ENCODE measurements around the gene C16orf92.
"Not testable (repeated sequence)": the region's sequence is repeated elsewhere in the genome, so short reads cannot be mapped to it uniquely, and the experiment has no call there.

C16orf92 gene

GRCh38 chr16:30003670-30004423 is 19.2 kb upstream of the C16orf92 start:
- in situ Hi-C loops (cut with HindIII; ENCODE audit: low sequenced_read_pairs) = no loop called here

GRCh38 chr16:30004424-30004776 is 18.6 kb upstream of the C16orf92 start:
- in situ Hi-C loops (cut with HindIII; ENCODE audit: low sequenced_read_pairs) = no loop called here

GRCh38 chr16:30004811-30005242 is 18.2 kb upstream of the C16orf92 start:
- in situ Hi-C loops (cut with HindIII; ENCODE audit: low sequenced_read_pairs) = no loop called here

GRCh38 chr16:30005341-30006094 is 17.5 kb upstream of the C16orf92 start:
- in situ Hi-C loops (cut with HindIII; ENCODE audit: low sequenced_read_pairs) = no loop called here

- in situ Hi-C loops (cut with HindIII; ENCODE audit: low sequenced_read_pairs) = no loop called here
Measured at GRCh38 chr16:30006095-30006473, 16.9 kb upstream of the C16orf92 start.

- in situ Hi-C loops (cut with HindIII; ENCODE audit: low sequenced_read_pairs) = no loop called here
Measured at GRCh38 chr16:30006659-30007377, 16.2 kb upstream of the C16orf92 start.

GRCh38 chr16:30007378-30007895 is 15.6 kb upstream of the C16orf92 start:
- in situ Hi-C loops (cut with HindIII; ENCODE audit: low sequenced_read_pairs) = no loop called here

- in situ Hi-C loops (cut with HindIII; ENCODE audit: low sequenced_read_pairs) = no loop called here
Measured at GRCh38 chr16:30009085-30009862, 13.7 kb upstream of the C16orf92 start.

- in situ Hi-C loops (cut with HindIII; ENCODE audit: low sequenced_read_pairs) = no loop called here
Measured at GRCh38 chr16:30009990-30010843, 12.8 kb upstream of the C16orf92 start.

- in situ Hi-C loops (cut with HindIII; ENCODE audit: low sequenced_read_pairs) = no loop called here
Measured at GRCh38 chr16:30010844-30011713, 11.9 kb upstream of the C16orf92 start, which contains the start of gene DOC2A. TSS of gene DOC2A (minus strand) at chr16:30011027. CDS start at chr16:30010222, 805 bp downstream.

- in situ Hi-C loops (cut with HindIII; ENCODE audit: low sequenced_read_pairs) = no loop called here
Measured at GRCh38 chr16:30011714-30012504, 11.1 kb upstream of the C16orf92 start.

- in situ Hi-C loops (cut with HindIII; ENCODE audit: low sequenced_read_pairs) = not testable (repeated sequence)
Measured at GRCh38 chr16:30012598-30012997, 10.4 kb upstream of the C16orf92 start.

GRCh38 chr16:30015450-30015849 is 7.5 kb upstream of the C16orf92 start:
- in situ Hi-C loops (cut with HindIII; ENCODE audit: low sequenced_read_pairs) = not testable (repeated sequence)

GRCh38 chr16:30016555-30017276 is 6.3 kb upstream of the C16orf92 start:
- in situ Hi-C loops (cut with HindIII; ENCODE audit: low sequenced_read_pairs) = no loop called here

- in situ Hi-C loops (cut with HindIII; ENCODE audit: low sequenced_read_pairs) = no loop called here
Measured at GRCh38 chr16:30017277-30017656, 5.7 kb upstream of the C16orf92 start.

- in situ Hi-C loops (cut with HindIII; ENCODE audit: low sequenced_read_pairs) = not testable (repeated sequence)
Measured at GRCh38 chr16:30017937-30018336, 5.1 kb upstream of the C16orf92 start.

GRCh38 chr16:30018731-30019158 is 4.3 kb upstream of the C16orf92 start:
- in situ Hi-C loops (cut with HindIII; ENCODE audit: low sequenced_read_pairs) = no loop called here

Measured in DLD1 (cell line).